IPS-20b (cell line): ENCODE results near the gene SSC5D.

Source experiments
- H3K27ac ChIP-seq: one replicate; pipeline ENCODE4 v1.5.1; 2013; ENCODE audit warnings: low read length
- H3K27me3 ChIP-seq: 2 replicates; pipeline ENCODE4 v1.6.1; 2013; ENCODE audit warnings: mild to moderate bottlenecking, low read length, inconsistent platforms; ENCODE audit not compliant: insufficient read depth
- H3K36me3 ChIP-seq: 2 replicates; pipeline ENCODE4 v1.6.1; 2013; ENCODE audit warnings: low read depth, mild to moderate bottlenecking, inconsistent platforms, low read length, moderate library complexity; ENCODE audit not compliant: insufficient read depth
- H3K4me1 ChIP-seq: 2 replicates; pipeline ENCODE4 v1.6.1; 2013; ENCODE audit warnings: mild to moderate bottlenecking, control low read depth, inconsistent platforms, low read length, moderate library complexity; ENCODE audit not compliant: insufficient read depth
- H3K4me3 ChIP-seq: 2 replicates; pipeline ENCODE4 v1.5.1; 2013; ENCODE audit warnings: mild to moderate bottlenecking, low read length, inconsistent platforms
- H3K9ac ChIP-seq: 2 replicates; pipeline ENCODE4 v1.6.1; 2013; ENCODE audit warnings: low read depth, mild to moderate bottlenecking, inconsistent platforms, low read length, moderate library complexity
- H3K9me3 ChIP-seq: 2 replicates; pipeline ENCODE4 v1.6.1; 2013; ENCODE audit warnings: mild to moderate bottlenecking, low read depth, low read length, inconsistent platforms; ENCODE audit not compliant: insufficient read depth

Gene SSC5D

DNA sequence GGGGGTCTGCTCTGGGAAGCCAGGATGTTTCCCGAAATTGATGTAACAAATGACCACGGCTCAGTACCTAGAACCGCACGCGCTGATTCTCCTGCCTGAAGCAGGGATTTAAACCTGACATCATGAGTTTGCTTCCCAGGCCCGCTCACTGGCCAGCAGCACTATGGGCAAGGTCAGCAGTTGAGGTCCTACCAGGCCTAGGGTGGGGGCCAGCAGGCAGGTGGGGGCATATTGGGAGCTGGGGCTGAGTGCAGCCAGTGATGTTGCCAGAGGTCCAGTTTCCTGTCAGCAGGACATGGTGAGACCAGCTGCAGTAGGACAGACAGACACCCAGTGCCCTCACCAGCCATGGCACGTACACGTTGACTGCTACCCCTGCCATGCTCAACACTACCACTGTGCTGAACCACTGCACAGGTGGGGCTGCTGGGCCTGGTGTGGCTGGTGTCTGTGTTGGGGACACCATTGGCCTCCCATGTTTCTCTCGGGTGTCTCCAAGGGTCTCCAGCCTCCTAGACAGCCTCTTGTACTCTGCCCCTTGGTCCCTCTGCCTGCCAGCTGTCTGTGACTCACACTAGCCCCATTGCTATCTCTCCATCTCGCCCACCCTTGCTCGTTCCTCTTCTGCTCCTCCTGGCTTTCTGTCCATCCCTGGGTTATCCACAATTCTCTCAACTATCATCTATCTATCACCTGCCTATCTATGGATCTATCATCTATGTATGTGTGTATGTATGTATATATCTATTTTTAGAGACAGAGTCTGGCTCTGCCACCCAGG, 22.6 kb upstream of the SSC5D start:
- no peak overlapping the region; the same call in 1 of the 2 replicates for H3K9ac ChIP-seq
- no peaks in the 10 kb centered on the region for H3K36me3 ChIP-seq
- H3K9me3 ChIP-seq: no peaks in the 10 kb centered on the region
- H3K27ac ChIP-seq: no peak overlapping the region
- peaks cover 49% of the 10 kb centered on the region for H3K27me3 ChIP-seq
- H3K4me3 ChIP-seq: no peak overlapping the region
- peaks cover 6% of the 10 kb centered on the region; the same call in 1 of the 2 replicates for H3K4me1 ChIP-seq

DNA sequence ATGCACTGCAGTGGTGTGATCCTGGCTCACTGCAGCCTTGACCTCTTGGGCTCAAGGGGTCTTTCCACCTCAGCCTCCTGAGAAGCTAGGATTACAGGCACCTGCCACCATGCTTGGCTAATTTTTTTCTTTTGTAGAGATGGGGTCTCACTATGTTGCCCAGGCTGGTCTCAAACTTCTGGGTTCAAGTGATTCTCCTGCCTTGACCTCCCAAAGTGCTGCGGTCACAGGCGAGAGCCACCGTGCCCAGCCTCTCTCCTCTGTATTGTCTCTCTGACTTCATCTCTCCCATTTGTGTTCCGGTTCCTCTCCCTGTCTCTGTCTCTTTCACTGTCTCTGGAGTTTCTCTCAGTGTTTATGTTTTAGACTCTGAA, 22.0 kb upstream of the SSC5D start:
- H3K9ac ChIP-seq: no peak overlapping the region
- H3K27me3 ChIP-seq: peaks cover 49% of the 10 kb centered on the region
- no peak overlapping the region for H3K27ac ChIP-seq
- H3K4me3 ChIP-seq: no peak overlapping the region
- no peaks in the 10 kb centered on the region for H3K9me3 ChIP-seq
- no peaks in the 10 kb centered on the region for H3K36me3 ChIP-seq
- H3K4me1 ChIP-seq: peaks cover 6% of the 10 kb centered on the region; the same call in 1 of the 2 replicates

DNA sequence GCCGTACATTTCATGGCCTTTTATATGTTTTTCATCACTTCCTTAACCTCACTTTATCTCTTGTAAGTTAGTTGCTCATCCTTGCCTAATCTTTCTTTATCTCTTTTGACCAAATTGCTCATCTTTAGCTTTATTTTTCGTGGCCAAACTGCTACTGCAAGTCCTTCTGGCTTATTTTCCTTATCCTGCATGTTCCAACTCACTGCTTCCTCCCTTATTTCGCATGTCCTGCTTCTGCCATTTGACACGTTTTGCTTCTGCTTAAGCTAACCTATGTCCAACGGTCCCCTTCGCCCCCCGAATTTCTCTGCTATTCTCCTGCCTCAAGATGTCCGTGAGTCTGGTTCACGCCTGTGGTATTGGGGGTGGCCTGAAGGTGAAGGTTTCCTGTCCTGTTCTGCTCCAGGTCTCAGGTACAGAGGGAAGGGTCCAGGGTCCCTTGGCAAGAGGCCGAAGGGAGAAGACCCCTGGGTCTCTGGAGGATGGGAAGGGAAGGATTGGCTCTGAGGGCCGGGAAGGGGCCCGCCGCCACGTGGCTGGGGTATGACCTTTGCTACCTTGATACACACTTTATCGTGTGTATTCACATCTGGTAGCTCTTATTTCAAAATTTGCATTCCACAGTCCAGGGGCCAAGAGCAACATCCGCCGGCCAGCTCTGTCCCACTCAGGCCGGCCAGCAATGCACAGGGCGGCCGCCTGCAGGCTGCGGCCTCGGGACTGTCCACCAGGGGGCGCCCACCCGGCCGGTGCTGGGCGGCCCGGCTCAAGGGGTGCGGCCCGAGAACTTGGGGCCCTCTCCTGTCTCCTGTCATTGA, 20.8 kb upstream of the SSC5D start:
- Histone ChIP-seq H3K36me3 (no peaks in the 10 kb centered on the region), H3K27ac (no peak overlapping the region)

DNA sequence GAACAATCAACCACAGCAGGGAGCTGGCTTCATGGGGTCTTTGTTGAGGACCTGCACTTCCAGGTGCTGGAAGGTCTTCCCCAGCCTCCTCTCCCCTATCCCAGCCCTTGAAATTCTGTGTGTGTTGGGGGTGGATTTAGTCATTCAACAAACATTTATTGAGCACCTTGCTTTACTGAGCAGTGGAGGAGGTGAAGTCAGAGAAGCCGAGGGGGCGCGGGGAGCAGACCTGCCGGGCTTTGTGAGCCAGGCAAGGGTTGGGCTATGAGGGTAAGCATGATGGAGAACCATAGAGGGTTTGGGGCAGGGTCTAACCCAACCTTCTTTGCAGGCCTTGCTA, 20.2 kb upstream of the SSC5D start:
- H3K36me3 ChIP-seq: no peaks in the 10 kb centered on the region
- H3K27me3 ChIP-seq: peaks cover 40% of the 10 kb centered on the region
- H3K27ac ChIP-seq: no peak overlapping the region
- H3K4me1 ChIP-seq: peaks cover 6% of the 10 kb centered on the region; the same call in 1 of the 2 replicates
- H3K9ac ChIP-seq: no peak overlapping the region
- H3K4me3 ChIP-seq: no peak overlapping the region
- no peaks in the 10 kb centered on the region for H3K9me3 ChIP-seq

More for the DNA sequence above, 20.8 kb upstream of the SSC5D start:
- peaks cover 6% of the 10 kb centered on the region; the same call in 1 of the 2 replicates for H3K4me1 ChIP-seq
- H3K9ac ChIP-seq: no peak overlapping the region
- H3K9me3 ChIP-seq: no peaks in the 10 kb centered on the region
- peaks cover 45% of the 10 kb centered on the region for H3K27me3 ChIP-seq
- no peak overlapping the region for H3K4me3 ChIP-seq

DNA sequence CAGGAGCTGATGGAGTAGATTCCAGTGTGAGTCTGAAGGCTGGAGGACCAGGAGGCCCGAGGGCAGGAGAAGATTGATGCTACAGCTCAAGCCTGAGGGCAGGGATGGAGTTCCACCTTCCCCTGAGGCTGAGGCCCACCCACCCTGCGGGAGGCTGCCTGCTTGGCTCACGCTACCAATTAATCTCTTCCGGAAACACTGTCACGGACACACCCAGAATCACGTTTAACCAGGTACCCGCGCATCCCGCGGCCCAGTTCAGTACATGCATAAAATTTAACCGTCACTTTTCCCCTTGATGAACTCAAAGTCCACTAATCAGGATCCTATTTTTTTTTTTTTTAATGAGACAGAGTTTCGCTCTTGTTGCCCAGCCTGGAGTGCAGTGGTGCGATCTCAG, 17.0 kb upstream of the SSC5D start:
- Histone ChIP-seq H3K4me3 (no peak overlapping the region), H3K27me3 (peaks cover 11% of the 10 kb centered on the region), H3K9me3 (no peaks in the 10 kb centered on the region), H3K9ac (no peak overlapping the region), H3K36me3 (no peaks in the 10 kb centered on the region), H3K27ac (no peak overlapping the region), H3K4me1 (no peaks in the 10 kb centered on the region; the same call in 1 of the 2 replicates)

DNA sequence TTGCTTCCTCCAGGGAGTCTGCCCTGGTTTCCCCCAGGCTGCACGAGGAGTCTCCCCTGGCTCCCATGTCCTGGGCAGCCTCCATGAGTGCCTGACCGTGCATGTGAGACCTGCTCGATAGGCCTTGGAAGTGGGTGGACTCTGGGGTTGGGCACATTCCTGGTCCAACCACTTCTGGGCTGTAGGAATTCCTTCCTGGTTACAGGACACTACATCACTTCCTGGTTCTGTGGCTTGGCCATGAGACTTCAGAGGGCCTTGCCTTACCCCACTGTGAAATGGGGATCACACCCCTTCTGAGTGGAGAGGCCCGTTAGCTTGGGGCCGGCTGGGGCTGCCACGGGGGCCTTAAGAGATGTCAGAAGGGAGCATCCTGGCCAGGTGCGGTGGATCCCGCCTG, 15.8 kb upstream of the SSC5D start:
- no peaks in the 10 kb centered on the region for H3K9me3 ChIP-seq
- no peak overlapping the region for H3K9ac ChIP-seq
- H3K36me3 ChIP-seq: no peaks in the 10 kb centered on the region
- no peak overlapping the region for H3K4me3 ChIP-seq
- H3K4me1 ChIP-seq: no peaks in the 10 kb centered on the region; the same call in 1 of the 2 replicates
- no peak overlapping the region for H3K27ac ChIP-seq
- H3K27me3 ChIP-seq: peaks cover 2% of the 10 kb centered on the region; the same call in 1 of the 2 replicates

DNA sequence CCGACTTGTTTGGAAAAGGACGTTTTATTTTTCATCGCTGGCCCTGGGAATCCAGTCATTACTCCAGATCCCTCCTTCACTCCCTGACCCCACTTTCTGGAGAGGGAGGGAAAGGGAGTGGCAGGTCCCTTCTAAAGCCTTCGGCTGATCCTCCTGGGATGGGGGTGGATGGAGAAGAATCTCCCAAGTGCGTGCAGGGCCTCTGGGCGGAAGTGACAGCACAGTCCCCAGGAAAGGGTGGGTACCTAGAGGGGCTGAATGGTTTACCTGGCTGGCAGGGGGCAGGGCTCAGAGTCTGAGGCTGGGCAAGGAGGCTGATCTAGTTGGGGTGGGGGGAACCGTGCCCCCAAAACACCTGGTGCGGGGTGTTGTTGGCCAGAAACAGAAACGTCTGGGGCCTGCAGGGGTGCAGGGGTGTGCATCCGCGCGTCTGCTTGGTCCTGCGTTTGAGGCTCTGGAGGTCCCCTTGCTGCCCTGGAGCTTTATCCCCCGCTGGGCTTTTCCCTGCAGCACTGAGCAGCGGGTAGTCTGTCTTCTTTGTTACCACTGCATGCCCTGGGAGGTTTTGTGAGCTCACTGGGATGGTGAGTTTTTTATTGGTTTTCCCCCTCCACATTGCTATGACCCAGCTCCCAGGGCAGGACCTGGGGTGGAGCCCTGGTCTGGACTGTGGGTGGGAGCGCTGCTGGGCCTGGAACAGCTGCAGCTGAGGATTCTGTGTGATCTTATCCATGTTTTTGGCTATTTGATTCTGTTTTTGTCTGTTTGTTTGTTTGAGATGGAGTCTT, 14.8 kb upstream of the SSC5D start:
- Histone ChIP-seq H3K4me1 (no peaks in the 10 kb centered on the region; the same call in 1 of the 2 replicates), H3K9me3 (no peaks in the 10 kb centered on the region), H3K27me3 (no peaks in the 10 kb centered on the region), H3K9ac (no peak overlapping the region; the same call in 1 of the 2 replicates), H3K27ac (no peak overlapping the region), H3K4me3 (no peak overlapping the region), H3K36me3 (no peaks in the 10 kb centered on the region)

DNA sequence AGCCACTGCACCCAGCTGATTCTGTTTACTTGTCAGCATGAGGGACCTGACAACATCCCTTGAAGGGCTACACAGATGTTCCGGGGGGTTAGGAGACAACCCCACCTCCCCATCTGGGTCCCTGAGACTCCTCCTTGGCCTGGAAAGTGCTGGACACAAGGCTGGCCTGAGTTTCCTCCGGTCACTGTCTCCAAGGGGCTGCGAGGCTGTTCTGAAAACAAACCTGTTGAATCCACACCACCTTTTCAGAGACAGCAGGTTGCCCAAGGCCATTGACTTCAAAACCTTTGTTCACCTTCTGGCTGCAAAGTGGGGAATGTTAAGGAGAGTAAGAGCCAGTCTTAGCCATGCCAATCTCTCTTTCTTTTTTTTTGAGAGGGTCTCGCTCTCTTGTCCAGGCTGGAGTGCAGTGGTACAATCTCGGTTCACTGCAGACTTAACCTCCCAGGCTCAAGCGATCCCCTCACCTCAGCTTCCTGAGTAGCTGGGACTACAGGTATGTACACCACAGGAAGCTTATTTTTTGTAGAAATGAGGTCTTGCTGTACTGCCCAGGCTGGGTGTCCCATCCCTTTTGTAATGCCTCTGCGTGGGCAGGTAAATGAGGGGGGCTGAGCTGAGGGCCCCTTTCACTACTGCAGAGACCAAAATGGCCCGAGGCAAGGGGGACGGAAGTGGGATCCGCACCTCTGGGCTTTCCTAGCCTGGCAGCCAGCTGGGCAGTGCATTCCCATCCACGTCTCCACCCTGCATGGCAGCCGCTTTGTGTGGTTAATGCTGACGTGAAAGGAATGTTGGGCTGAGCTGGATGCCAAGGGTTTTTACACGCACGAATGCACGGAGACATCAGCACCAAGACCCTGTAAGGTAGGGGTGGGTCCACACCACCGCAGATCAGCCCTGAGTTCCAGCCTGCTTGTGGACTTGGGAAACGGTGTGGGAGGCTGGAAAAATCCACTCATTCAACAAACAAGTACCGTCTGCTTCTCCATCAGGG, 13.7 kb upstream of the SSC5D start:
- no peaks in the 10 kb centered on the region for H3K27me3 ChIP-seq
- H3K27ac ChIP-seq: no peak overlapping the region
- no peak overlapping the region; the same call in none of the 2 replicates for H3K9ac ChIP-seq
- H3K4me1 ChIP-seq: no peaks in the 10 kb centered on the region; the same call in 1 of the 2 replicates
- no peak overlapping the region for H3K4me3 ChIP-seq
- no peaks in the 10 kb centered on the region for H3K9me3 ChIP-seq
- no peaks in the 10 kb centered on the region for H3K36me3 ChIP-seq

DNA sequence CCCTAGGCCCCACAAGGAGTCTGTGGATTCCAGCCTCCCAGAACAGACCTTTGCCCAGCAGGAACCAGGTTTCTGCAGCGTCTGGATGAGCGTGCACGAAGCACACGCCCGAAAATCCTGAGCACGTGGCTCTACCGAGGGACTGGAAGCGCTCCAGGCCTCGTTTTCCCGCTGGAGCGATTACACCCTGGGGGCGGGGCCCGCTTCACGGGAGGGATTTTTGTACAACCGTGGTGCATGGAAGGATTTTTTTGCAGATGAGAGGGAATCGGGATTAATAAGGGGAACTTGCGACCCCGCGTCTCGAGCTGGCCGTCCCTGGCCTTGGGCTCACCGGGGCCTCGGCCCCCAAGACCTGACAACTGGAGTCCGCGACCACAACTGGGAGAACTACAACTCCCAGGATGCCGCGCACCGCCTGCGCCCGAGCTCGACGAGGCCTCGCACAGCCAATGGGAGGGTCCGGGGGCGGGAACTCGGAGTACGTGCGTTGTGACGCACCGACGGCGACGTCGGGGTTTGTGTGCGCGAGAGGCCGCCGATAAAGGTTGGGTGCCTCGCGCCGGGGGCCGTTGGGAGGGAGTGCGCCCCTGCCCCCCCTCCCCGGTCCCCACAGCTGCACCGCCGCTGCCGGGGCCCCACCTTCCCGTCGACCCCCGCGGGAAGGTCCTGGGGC, 12.0 kb upstream of the SSC5D start, which contains the start of gene ZNF628:
ZNF628 (plus strand) TSS at position 518 of the 676 bp plus-strand sequence. CDS start 3,294 bp downstream, outside the sequence.
- peak within 1 kb of the TSS; percentile 84; the same call in 1 of the 2 replicates for H3K9ac ChIP-seq
- H3K9me3 ChIP-seq: no peaks in the 10 kb centered on the region
- no peaks in the 10 kb centered on the region for H3K36me3 ChIP-seq
- no peaks in the 10 kb centered on the region; the same call in 1 of the 2 replicates for H3K4me1 ChIP-seq
- H3K27ac ChIP-seq: peak within 1 kb of the TSS; percentile 91
- H3K27me3 ChIP-seq: no peaks in the 10 kb centered on the region
- H3K4me3 ChIP-seq: peak within 1 kb of the TSS; percentile 99

DNA sequence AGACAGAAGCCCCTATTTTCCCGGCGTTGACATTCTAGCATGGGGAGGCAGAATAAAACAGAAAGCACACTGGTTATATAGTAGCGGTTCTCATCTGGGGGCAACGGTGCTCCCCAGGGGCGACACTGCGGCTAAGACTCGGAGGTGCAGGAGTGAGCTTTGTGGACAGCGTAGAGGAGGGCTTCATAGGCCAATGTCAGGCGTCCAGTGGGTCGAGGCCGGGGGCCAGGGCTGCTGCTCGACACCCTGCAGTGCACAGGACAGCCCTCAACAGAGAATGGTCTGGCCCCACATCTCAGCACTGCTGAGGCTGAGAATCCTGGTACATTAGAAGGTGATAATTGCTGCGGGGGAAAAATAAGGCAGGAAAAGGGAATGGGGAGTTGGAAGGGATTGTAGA, 10.3 kb upstream of the SSC5D start:
- Histone ChIP-seq H3K4me3 (peak overlapping the region; percentile 99; the same call in 1 of the 2 replicates), H3K9ac (peak overlapping the region; percentile 84; the same call in 1 of the 2 replicates), H3K9me3 (no peaks in the 10 kb centered on the region), H3K27me3 (no peaks in the 10 kb centered on the region), H3K4me1 (no peaks in the 10 kb centered on the region; the same call in 1 of the 2 replicates), H3K27ac (no peak overlapping the region), H3K36me3 (no peaks in the 10 kb centered on the region)
